ENCODE data around the gene GRHL1.

DNA sequence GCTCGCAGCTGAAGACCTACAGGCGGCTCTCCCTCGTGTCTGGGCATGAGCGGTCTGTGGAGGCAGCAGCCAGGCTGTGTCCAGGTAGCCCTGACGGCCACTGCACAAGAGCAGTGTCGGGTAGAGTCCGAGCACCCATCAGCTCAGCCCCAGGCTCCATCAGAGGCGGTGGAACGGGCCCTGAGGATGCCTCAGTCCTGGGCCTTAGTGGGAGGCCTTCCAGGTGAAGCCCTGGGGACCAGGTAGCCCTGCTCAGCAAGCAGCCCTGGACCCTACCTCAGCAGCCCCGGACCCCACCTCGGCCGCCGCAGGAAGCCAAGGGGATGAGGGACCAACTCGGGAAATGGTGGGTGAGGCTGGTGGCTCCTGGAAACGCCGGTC lies 70.5 kb downstream of the GRHL1 start:
- TF ChIP-seq CTCF (IDR thresholded peaks at IDR 0.05; ENCODE audit: insufficient read depth, low read length, poor library complexity, severe bottlenecking) (no peak), EZH2phosphoT487 (conservative IDR thresholded peaks at IDR 0.05; ENCODE audit: low read length) (no peak)

All from SU-DHL-6 (cell line).